ENCODE data around the gene SLC6A3. TPM values are rescaled to one million over a fixed set of nuclear protein-coding genes. Genes with fewer than 3 reads are reported as not detected.

Gene SLC6A3
- total and polyA plus RNA-seq, 2 of the 13 experiments (the other 11 are each of a cell fraction or from before 2014, with no cell fraction given), result 0.01 TPM; not detected in 1

GRCh38 chr5:1428107-1428506 is 17.1 kb downstream of the SLC6A3 start:
- H3K4me3 ChIP-seq (replicated peaks in 1 of 3; ENCODE audit: insufficient read depth in 1 of 3, low read depth in 2 of 3, low read length in 3 of 3), result no peak overlapping the region
- no peaks in the 10 kb centered on the region for H3K79me2 ChIP-seq (ENCODE audit: insufficient read depth, low read length)
- no peaks in the 10 kb centered on the region for H3K4me1 ChIP-seq (ENCODE audit: insufficient read depth, low read length)
- in situ Hi-C loops (cut with HindIII; ENCODE audit: extremely low pct_ligation_motif_present, low pct_unique_long_range_greater_than_20kb) (no loop called here), intact Hi-C loops (cut with micrococcal nuclease; ENCODE audit: unreplicated experiment) (no loop called here)
- H3K4me2 ChIP-seq (ENCODE audit: low read depth, low read length), result no peak overlapping the region
- H3K9ac ChIP-seq (ENCODE audit: insufficient read depth, low read depth, low read length), result no peak overlapping the region
- no peak overlapping the region for H2AFZ ChIP-seq (ENCODE audit: low read length)
- DNase-seq (ENCODE audit: low spot score) (no peak), FAIRE-seq (no peak), ATAC-seq (no peak)
- 0% methylated on average over 1 of the region's 1 CpG for WGBS (ENCODE audit: low lambda C conversion rate)
- peaks cover 1 to 34% of the 10 kb centered on the region in 2 experiments for H3K27me3 ChIP-seq (ENCODE audit: control insufficient read depth in 1 of 2, insufficient read depth in 2 of 2, low read length in 2 of 2)
- H3K9me3 ChIP-seq (ENCODE audit: low read length), result peaks cover 7% of the 10 kb centered on the region; the same call in 1 of the 2 replicates
- no TSS peak for BruUV-seq (replicated peaks)
- H3K36me3 ChIP-seq (replicated peaks in 1 of 2; ENCODE audit: control insufficient read depth in 1 of 2, insufficient read depth in 2 of 2, low read length in 2 of 2), result no peaks in the 10 kb centered on the region
- ChIA-PET CTCF (ENCODE audit: low intra/inter-chr PET ratio, low total read pairs) (no interaction called here), POLR2A (no interaction called here)
- no peaks in the 10 kb centered on the region for H4K20me1 ChIP-seq (ENCODE audit: insufficient read depth, low read length)
- TF ChIP-seq TFDP1 (CRISPR knock-in tag; IDR thresholded peaks at IDR 0.05; ENCODE audit: borderline replicate concordance), result no peak
- TF ChIP-seq NCOA2 (CRISPR knock-in tag; IDR thresholded peaks at IDR 0.05), result no peak
- no peak for TF ChIP-seq NFE2L2 (IDR thresholded peaks at IDR 0.05; ENCODE audit: low read length)
- TF ChIP-seq ZFP90 (CRISPR knock-in tag; IDR thresholded peaks at IDR 0.05; ENCODE audit: borderline replicate concordance), result peak; percentile 97
- TF ChIP-seq CHD4 (IDR thresholded peaks at IDR 0.05; ENCODE audit: borderline replicate concordance, low read length), result peak; percentile 79; the same call in 1 of the 2 replicates
- TF ChIP-seq, protein P1, sequence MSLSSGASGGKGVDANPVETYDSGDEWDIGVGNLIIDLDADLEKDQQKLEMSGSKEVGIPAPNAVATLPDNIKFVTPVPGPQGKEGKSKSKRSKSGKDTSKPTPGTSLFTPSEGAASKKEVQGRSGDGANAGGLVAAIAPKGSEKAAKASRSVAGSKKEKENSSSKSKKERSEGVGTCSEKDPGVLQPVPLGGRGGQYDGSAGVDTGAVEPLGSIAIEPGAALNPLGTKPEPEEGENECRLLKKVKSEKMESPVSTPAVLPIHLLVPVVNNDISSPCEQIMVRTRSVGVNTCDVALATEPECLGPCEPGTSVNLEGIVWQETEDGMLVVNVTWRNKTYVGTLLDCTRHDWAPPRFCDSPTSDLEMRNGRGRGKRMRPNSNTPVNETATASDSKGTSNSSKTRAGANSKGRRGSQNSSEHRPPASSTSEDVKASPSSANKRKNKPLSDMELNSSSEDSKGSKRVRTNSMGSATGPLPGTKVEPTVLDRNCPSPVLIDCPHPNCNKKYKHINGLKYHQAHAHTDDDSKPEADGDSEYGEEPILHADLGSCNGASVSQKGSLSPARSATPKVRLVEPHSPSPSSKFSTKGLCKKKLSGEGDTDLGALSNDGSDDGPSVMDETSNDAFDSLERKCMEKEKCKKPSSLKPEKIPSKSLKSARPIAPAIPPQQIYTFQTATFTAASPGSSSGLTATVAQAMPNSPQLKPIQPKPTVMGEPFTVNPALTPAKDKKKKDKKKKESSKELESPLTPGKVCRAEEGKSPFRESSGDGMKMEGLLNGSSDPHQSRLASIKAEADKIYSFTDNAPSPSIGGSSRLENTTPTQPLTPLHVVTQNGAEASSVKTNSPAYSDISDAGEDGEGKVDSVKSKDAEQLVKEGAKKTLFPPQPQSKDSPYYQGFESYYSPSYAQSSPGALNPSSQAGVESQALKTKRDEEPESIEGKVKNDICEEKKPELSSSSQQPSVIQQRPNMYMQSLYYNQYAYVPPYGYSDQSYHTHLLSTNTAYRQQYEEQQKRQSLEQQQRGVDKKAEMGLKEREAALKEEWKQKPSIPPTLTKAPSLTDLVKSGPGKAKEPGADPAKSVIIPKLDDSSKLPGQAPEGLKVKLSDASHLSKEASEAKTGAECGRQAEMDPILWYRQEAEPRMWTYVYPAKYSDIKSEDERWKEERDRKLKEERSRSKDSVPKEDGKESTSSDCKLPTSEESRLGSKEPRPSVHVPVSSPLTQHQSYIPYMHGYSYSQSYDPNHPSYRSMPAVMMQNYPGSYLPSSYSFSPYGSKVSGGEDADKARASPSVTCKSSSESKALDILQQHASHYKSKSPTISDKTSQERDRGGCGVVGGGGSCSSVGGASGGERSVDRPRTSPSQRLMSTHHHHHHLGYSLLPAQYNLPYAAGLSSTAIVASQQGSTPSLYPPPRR (CRISPR knock-in tag; IDR thresholded peaks at IDR 0.05; ENCODE audit: borderline replicate concordance), result no peak
- TF ChIP-seq ZMAT3 (CRISPR knock-in tag; conservative IDR thresholded peaks at IDR 0.05), result no peak
- TF ChIP-seq ONECUT2 (CRISPR knock-in tag; IDR thresholded peaks at IDR 0.05), result no peak
- TF ChIP-seq TGIF2 (CRISPR knock-in tag; IDR thresholded peaks at IDR 0.05), result no peak
- TF ChIP-seq ZFP36L1 (CRISPR knock-in tag; IDR thresholded peaks at IDR 0.05), result no peak
- TF ChIP-seq ZNF280B (CRISPR knock-in tag; IDR thresholded peaks at IDR 0.05; ENCODE audit: borderline replicate concordance), result no peak
- no peak overlapping the region for H3K27ac ChIP-seq (ENCODE audit: extremely low read length, insufficient read depth, low read length)
